ENCODE data around the gene HIVEP3.

DNA sequence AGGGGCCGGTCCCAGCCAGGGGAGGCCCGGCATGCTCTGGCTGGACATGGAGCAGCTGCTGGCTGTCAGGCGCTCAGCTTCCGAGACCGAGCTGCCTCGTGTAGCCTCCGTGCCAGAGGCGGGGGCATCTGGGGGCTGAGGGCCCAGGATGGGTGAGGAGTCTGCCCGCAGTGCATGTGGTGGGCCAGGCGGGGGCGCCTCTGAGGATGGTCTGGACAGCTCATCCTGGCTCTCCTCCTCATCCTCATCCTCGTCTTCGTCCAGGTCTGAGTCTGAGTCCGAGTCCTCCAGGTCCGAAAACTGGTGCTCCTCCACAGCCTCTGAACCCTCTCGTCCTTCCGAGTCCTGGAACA is 405.4 kb downstream of the HIVEP3 start:
- TF ChIP-seq TAF1 (IDR thresholded peaks at IDR 0.05; ENCODE audit: low read depth) (no peak), RAD21 (IDR thresholded peaks at IDR 0.05; ENCODE audit: low read depth) (no peak; the same call in 1 of the 2 replicates), YY1 (IDR thresholded peaks at IDR 0.05; ENCODE audit: low read depth) (no peak), EP300 (IDR thresholded peaks at IDR 0.05; ENCODE audit: borderline replicate concordance) (no peak), EGR1 (IDR thresholded peaks at IDR 0.05) (no peak)
- TF ChIP-seq, protein P1, sequence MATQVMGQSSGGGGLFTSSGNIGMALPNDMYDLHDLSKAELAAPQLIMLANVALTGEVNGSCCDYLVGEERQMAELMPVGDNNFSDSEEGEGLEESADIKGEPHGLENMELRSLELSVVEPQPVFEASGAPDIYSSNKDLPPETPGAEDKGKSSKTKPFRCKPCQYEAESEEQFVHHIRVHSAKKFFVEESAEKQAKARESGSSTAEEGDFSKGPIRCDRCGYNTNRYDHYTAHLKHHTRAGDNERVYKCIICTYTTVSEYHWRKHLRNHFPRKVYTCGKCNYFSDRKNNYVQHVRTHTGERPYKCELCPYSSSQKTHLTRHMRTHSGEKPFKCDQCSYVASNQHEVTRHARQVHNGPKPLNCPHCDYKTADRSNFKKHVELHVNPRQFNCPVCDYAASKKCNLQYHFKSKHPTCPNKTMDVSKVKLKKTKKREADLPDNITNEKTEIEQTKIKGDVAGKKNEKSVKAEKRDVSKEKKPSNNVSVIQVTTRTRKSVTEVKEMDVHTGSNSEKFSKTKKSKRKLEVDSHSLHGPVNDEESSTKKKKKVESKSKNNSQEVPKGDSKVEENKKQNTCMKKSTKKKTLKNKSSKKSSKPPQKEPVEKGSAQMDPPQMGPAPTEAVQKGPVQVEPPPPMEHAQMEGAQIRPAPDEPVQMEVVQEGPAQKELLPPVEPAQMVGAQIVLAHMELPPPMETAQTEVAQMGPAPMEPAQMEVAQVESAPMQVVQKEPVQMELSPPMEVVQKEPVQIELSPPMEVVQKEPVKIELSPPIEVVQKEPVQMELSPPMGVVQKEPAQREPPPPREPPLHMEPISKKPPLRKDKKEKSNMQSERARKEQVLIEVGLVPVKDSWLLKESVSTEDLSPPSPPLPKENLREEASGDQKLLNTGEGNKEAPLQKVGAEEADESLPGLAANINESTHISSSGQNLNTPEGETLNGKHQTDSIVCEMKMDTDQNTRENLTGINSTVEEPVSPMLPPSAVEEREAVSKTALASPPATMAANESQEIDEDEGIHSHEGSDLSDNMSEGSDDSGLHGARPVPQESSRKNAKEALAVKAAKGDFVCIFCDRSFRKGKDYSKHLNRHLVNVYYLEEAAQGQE (IDR thresholded peaks at IDR 0.05; ENCODE audit: low read depth), result no peak
